Brain microvascular endothelial cell (primary cell): Measurements from ENCODE around the gene OBP2A.

Experiments
- DNase-seq: peaks from one replicate; pipeline ENCODE4 v3.0.0-alpha.2; 2020
- H3K27ac ChIP-seq: fragments of 250-450 bp; sonication (Bioruptor Pico); 2 replicates; pipeline ENCODE4 v1.5.1; 2020; ENCODE audit warnings: mild to moderate bottlenecking, moderate library complexity
- H3K27me3 ChIP-seq: fragments of 250-450 bp; sonication (Bioruptor Pico); replicated peaks from 2 replicates; pipeline ENCODE4 v1.5.1; 2020; ENCODE audit warnings: mild to moderate bottlenecking
- H3K36me3 ChIP-seq: fragments of 250-450 bp; sonication (Bioruptor Pico); replicated peaks from 2 replicates; pipeline ENCODE4 v1.5.1; 2020; ENCODE audit warnings: mild to moderate bottlenecking
- H3K4me3 ChIP-seq: 2 replicates; pipeline ENCODE4 v1.5.1; 2011; ENCODE audit warnings: low read depth, mild to moderate bottlenecking, control low read depth, low read length, moderate library complexity
- CTCF ChIP-seq: IDR thresholded peaks from 2 replicates; pipeline ENCODE4 v1.5.1; 2011; ENCODE audit warnings: low read depth, mild to moderate bottlenecking, moderate library complexity, low read length, control low read depth, inconsistent platforms; ENCODE audit errors: missing control alignments
- in situ Hi-C: cut with HindIII; loops from 2 replicates; pipeline ENCODE4 v1.10.0; 2017; ENCODE audit warnings: low sequenced_read_pairs, low pct_ligation_motif_present

The OBP2A gene

GRCh38 chr9:135584371-135584770, 38.4 kb downstream of the OBP2A start:
- Histone ChIP-seq H3K36me3 (no peaks in the 10 kb centered on the region), H3K4me3 (no peak overlapping the region), H3K27ac (no peak overlapping the region), H3K27me3 (no peaks in the 10 kb centered on the region)
- no peak for TF ChIP-seq CTCF
- DNase-seq = no peak
- in situ Hi-C loops = no loop called here

- Histone ChIP-seq H3K27ac (no peak overlapping the region), H3K36me3 (no peaks in the 10 kb centered on the region), H3K27me3 (no peaks in the 10 kb centered on the region), H3K4me3 (no peak overlapping the region)
- in situ Hi-C loops = no loop called here
- no peak for TF ChIP-seq CTCF
- peak; percentile 9 for DNase-seq
These were observed 39.0 kb downstream of the OBP2A start for GRCh38 chr9:135584934-135585333.

GRCh38 chr9:135586601-135587109, 40.7 kb downstream of the OBP2A start:
- Histone ChIP-seq H3K36me3 (no peaks in the 10 kb centered on the region), H3K27ac (no peak overlapping the region), H3K27me3 (no peaks in the 10 kb centered on the region), H3K4me3 (no peak overlapping the region)
- in situ Hi-C loops = no loop called here
- no peak for DNase-seq
- no peak for TF ChIP-seq CTCF

- H3K27me3 ChIP-seq = no peaks in the 10 kb centered on the region
- H3K36me3 ChIP-seq = no peaks in the 10 kb centered on the region
- H3K27ac ChIP-seq = no peak overlapping the region
- no peak for DNase-seq
- H3K4me3 ChIP-seq = no peak overlapping the region
- no peak for TF ChIP-seq CTCF
- in situ Hi-C loops = no loop called here
These were observed 41.7 kb downstream of the OBP2A start for GRCh38 chr9:135587658-135588057.

GRCh38 chr9:135588371-135588770, 42.4 kb downstream of the OBP2A start:
- H3K27me3 ChIP-seq = no peaks in the 10 kb centered on the region
- H3K4me3 ChIP-seq = no peak overlapping the region
- in situ Hi-C loops = no loop called here
- no peak overlapping the region for H3K27ac ChIP-seq
- H3K36me3 ChIP-seq = no peaks in the 10 kb centered on the region
- DNase-seq = no peak
- TF ChIP-seq CTCF = no peak

DNA sequence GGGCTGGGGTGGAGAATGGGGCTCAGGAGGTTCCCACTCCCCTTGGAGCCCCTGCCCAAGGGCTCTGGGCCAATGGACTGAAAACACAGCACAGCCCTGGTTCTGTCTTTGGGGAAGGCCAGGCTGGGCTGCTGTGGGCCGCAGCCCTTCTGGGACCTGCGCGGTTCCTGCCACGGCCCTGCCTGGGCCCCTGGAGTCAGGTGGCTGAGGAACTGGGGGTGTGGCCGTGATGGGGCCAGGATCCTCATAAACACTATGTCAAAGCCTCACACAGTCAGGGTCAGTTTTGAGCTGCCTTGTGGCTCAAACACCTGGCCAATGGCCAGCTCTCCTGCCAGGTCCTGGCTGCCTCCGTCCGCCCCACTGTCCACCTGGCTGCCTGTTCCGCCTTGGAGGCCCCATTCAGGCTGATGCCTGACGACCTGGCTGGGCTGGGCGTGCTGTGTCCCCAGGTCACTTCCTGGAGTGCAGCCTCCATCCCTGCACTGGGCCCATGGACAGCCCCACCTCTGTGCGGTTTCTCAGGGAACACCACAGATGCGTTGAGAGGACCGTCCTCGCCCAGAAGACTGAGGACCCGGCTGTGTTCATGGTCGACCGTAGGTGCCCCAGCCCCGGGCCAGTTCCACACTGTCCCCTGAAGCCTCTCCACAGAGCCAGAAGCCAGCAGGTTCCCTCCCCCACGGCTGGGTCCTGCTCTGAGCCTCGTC, 43.1 kb downstream of the OBP2A start:
- Histone ChIP-seq H3K4me3 (no peak overlapping the region), H3K27me3 (no peaks in the 10 kb centered on the region), H3K27ac (no peak overlapping the region), H3K36me3 (no peaks in the 10 kb centered on the region)
- no peak for DNase-seq
- TF ChIP-seq CTCF = no peak
- in situ Hi-C loops = no loop called here
